Measurements from ENCODE around the gene OTOG. TPM values are rescaled to one million over a fixed set of nuclear protein-coding genes. Genes with fewer than 3 reads are reported as not detected.
A peak's percentile ranks its signal among the peaks of the same experiment; 100 is the strongest.

OTOG gene
- total and polyA plus RNA-seq, 2 of the 8 experiments (the other 6 are each of a cell fraction or from before 2014, with no cell fraction given): 0.41 to 1.5 TPM

DNA sequence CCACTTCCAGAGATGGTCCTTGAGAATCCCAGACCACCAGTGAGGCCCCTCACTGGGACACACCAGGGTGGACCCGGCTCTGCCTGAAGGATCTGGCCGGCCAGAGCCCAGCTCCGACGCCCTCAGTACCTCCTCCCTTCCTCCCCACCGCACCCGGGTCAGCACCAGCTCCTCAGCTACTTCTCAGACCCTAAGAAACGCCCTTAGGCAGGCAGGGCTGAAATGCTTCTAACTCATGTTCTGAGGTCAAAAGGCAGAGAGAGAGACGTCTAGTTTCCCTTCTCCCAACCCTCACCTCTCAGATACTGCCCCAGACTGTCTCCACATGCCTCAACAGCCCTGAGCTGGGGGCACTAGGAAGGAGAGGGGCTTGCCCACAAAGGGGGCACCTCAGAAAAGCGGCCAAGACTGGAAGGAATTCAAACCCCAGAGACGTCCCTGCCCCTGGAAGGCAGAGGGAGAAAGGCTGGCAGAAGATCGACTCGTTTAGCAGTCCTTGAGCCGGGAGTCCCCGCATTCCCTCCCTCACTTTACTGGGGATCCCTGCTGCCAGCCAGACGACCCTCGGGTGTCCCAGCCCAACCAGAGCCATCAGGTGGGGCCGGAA, 3.4 kb upstream of the OTOG start:
- CTCF ChIA-PET (ENCODE audit: partially characterized antibody): interaction anchor here (0.5 to 3.9 kb wide), 16 partner anchors 9 to 193 kb away, joined by 3 to 21 read pairs (median 5); partner anchors contain the start of gene KCNJ11
- H3K18ac ChIP-seq (ENCODE audit: extremely low read depth, low read length): peak overlapping the region; percentile 60
- H4K5ac ChIP-seq (ENCODE audit: insufficient read length, low read depth, low read length): no peak overlapping the region
- H3K4me2 ChIP-seq (ENCODE audit: insufficient read depth in 1 of 2, low read depth in 2 of 2, low read length in 2 of 2): peak overlapping the region; percentile 58 to 70
- no peak overlapping the region for H3K4ac ChIP-seq (replicated peaks; ENCODE audit: insufficient read length, low read depth, low read length)
- no peak for FAIRE-seq
- peaks cover 10% of the 10 kb centered on the region for H3K23me2 ChIP-seq (ENCODE audit: low read depth, low read length)
- TF ChIP-seq POLR2AphosphoS5 (IDR thresholded peaks at IDR 0.05; ENCODE audit: low read depth, low read length): no peak
- TF ChIP-seq JUN (IDR thresholded peaks at IDR 0.05; ENCODE audit: low read depth, low read length): no peak
- TF ChIP-seq SRF (IDR thresholded peaks at IDR 0.05; ENCODE audit: low read depth, low read length): no peak
- no peak for TF ChIP-seq SIX5 (IDR thresholded peaks at IDR 0.05; ENCODE audit: low read depth, low read length)
- no peak for TF ChIP-seq RNF2 (IDR thresholded peaks at IDR 0.05; ENCODE audit: borderline replicate concordance, low read depth, low read length, missing control alignments, poor library complexity, severe bottlenecking)
- no peak overlapping the region for H3K56ac ChIP-seq (replicated peaks; ENCODE audit: insufficient read length, low read depth, low read length)
- peaks cover 0 to 24% (median 8%) of the 10 kb centered on the region in 4 experiments; a peak in 4 of 7 replicates for H3K27me3 ChIP-seq (replicated peaks in 1 of 4; ENCODE audit: control insufficient read depth in 3 of 4, extremely low read depth in 1 of 4, insufficient read depth in 3 of 4, low read length in 3 of 4)
- H4K8ac ChIP-seq (ENCODE audit: extremely low read depth, insufficient read depth, low read length): peak overlapping the region; percentile 71; the same call in 1 of the 2 replicates
- 42% methylated on average over 17 of the region's 17 CpGs; no CpG with 5 or more reads in 1 of the 2 experiments for WGBS, 2 experiments (ENCODE audit: extremely low coverage in 1 of 2, insufficient coverage in 1 of 2, insufficient read length in 1 of 2, insufficient replicate concordance in 2 of 2, low coverage in 1 of 2, low lambda C conversion rate in 2 of 2, missing lambda C conversion rate in 1 of 2)
- peak overlapping the region; percentile 61; the same call in 1 of the 2 replicates for H2AFZ ChIP-seq (ENCODE audit: low read length)
- no peaks in the 10 kb centered on the region for H4K20me1 ChIP-seq (replicated peaks in 1 of 2; ENCODE audit: control insufficient read depth in 1 of 2, insufficient read depth in 2 of 2, low read length in 2 of 2)
- no peak overlapping the region for H2AK5ac ChIP-seq (ENCODE audit: low read depth, low read length)
- H3K79me1 ChIP-seq (ENCODE audit: low read depth, low read length): no peaks in the 10 kb centered on the region
- POLR2A ChIA-PET (ENCODE audit: partially characterized antibody): interaction anchor here (0.6 kb wide), 1 partner anchor 347 kb away, joined by 3 read pairs; no protein-coding TSS in a partner anchor
- H2BK5ac ChIP-seq (ENCODE audit: low read depth, low read length): 0 out of 2 replicates have a peak overlapping the region, but pooled peaks have one; percentile 44
- no peak overlapping the region for H3K27ac ChIP-seq (ENCODE audit: low read depth, low read length)
- H2BK20ac ChIP-seq (ENCODE audit: low read length): no peak overlapping the region
- H3K9ac ChIP-seq (replicated peaks in 1 of 4; ENCODE audit: extremely low read depth in 1 of 4, low read depth in 3 of 4, low read length in 3 of 4): 0 out of 7 replicates have a peak overlapping the region, but pooled peaks of 1 of the 4 experiments have one; percentile 20
- no peak overlapping the region for H2BK120ac ChIP-seq (replicated peaks; ENCODE audit: low read depth, low read length)
- H3K4me3 ChIP-seq (ENCODE audit: extremely low read depth in 1 of 4, insufficient read depth in 2 of 4, low read depth in 3 of 4, low read length in 4 of 4): peak overlapping the region; percentile 50 to 77 (median 62)
- no peaks in the 10 kb centered on the region for H3K79me2 ChIP-seq (ENCODE audit: control insufficient read depth in 1 of 2, insufficient read depth in 2 of 2, low read length in 2 of 2)
- peaks cover 6 to 19% (median 9%) of the 10 kb centered on the region in 4 experiments for H3K4me1 ChIP-seq (replicated peaks in 1 of 4; ENCODE audit: control insufficient read depth in 3 of 4, insufficient read depth in 4 of 4, low read length in 3 of 4)
- 0 out of 2 replicates have a peak overlapping the region, but pooled peaks have one; percentile 46 for H2BK15ac ChIP-seq (ENCODE audit: low read length)
- H4K91ac ChIP-seq (replicated peaks; ENCODE audit: insufficient read length, low read length): no peak overlapping the region
- no peak overlapping the region for H3K14ac ChIP-seq (ENCODE audit: insufficient read length)
- 0 out of 2 replicates have a peak overlapping the region, but pooled peaks have one; percentile 18 for H2BK12ac ChIP-seq (ENCODE audit: low read depth, low read length)
- no peaks in the 10 kb centered on the region for H3K36me3 ChIP-seq (ENCODE audit: control insufficient read depth in 2 of 4, insufficient read depth in 4 of 4, low read length in 3 of 4)
- no peak for DNase-seq (ENCODE audit: low read depth in 1 of 2, low spot score in 2 of 2)
- no peaks in the 10 kb centered on the region for H3K9me3 ChIP-seq (ENCODE audit: insufficient read depth in 2 of 2, low read depth in 1 of 2, low read length in 1 of 2)
- no peak overlapping the region for H3K23ac ChIP-seq (ENCODE audit: insufficient read length)
